HCT116 (cell line): ENCODE measurements around the gene PLCD4.

ENCODE experiments used
- POLR2A ChIP-seq: IDR thresholded peaks from 2 replicates; pipeline ENCODE4 v1.7.0; 2011; ENCODE audit warnings: borderline replicate concordance; ENCODE audit not compliant: insufficient read depth, insufficient read length; ENCODE audit errors: extremely low read depth
- TF ChIP-seq, protein P1 (sequence below), 3 experiments: fragments of 200-600 bp in 1 of 3; sonication (generic) in 1 of 3; IDR thresholded peaks in 2 of 3; conservative IDR thresholded peaks in 1 of 3; 2 replicates each; pipeline ENCODE4 v1.5.1; 2012 to 2017; ENCODE audit warnings: low read depth in 2 of 3, low read length in 2 of 3, antibody characterized with exemption in 1 of 3, borderline replicate concordance in 1 of 3, control low read depth in 1 of 3, mild to moderate bottlenecking in 1 of 3, mixed read lengths in 1 of 3, mixed run types in 1 of 3, moderate library complexity in 1 of 3; ENCODE audit not compliant: insufficient read depth in 1 of 3

DNA sequence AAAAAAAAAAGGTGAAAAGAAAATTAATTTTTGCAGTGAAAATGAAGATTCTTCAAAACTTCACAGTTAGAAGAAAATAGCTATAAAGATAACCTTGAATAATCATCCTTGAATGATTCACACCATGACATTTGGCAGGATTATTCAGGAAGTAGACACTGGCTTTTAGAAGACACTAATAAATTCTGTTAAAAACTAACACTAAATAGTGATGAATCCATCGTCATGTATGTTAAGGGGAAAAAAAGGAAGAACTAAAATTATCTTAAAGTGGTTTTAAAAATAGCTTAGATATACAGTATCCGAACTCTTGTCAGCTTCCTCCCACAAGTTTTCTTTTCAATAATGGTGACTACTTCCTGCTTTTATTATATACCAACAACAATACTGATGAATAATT is 49.8 kb upstream of the PLCD4 start:
- TF ChIP-seq, protein P1, sequence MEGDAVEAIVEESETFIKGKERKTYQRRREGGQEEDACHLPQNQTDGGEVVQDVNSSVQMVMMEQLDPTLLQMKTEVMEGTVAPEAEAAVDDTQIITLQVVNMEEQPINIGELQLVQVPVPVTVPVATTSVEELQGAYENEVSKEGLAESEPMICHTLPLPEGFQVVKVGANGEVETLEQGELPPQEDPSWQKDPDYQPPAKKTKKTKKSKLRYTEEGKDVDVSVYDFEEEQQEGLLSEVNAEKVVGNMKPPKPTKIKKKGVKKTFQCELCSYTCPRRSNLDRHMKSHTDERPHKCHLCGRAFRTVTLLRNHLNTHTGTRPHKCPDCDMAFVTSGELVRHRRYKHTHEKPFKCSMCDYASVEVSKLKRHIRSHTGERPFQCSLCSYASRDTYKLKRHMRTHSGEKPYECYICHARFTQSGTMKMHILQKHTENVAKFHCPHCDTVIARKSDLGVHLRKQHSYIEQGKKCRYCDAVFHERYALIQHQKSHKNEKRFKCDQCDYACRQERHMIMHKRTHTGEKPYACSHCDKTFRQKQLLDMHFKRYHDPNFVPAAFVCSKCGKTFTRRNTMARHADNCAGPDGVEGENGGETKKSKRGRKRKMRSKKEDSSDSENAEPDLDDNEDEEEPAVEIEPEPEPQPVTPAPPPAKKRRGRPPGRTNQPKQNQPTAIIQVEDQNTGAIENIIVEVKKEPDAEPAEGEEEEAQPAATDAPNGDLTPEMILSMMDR (IDR thresholded peaks at IDR 0.05 in 2 of 3, conservative IDR thresholded peaks at IDR 0.05 in 1 of 3; ENCODE audit: borderline replicate concordance in 1 of 3, insufficient read depth in 1 of 3, low read depth in 2 of 3, low read length in 2 of 3) = no peak
- TF ChIP-seq POLR2A = no peak
